GM10266 (cell line): ENCODE measurements around the gene TARP.

Experiments
- DNase-seq: peaks from one replicate; pipeline ENCODE4 v3.0.0; 2012; ENCODE audit errors: extremely low spot score
- CTCF ChIP-seq: IDR thresholded peaks from 2 replicates; pipeline ENCODE4 v1.5.1; 2012; ENCODE audit warnings: mild to moderate bottlenecking, low read depth; ENCODE audit not compliant: control insufficient read depth, insufficient read depth; ENCODE audit errors: missing control alignments

TARP gene

GRCh38 chr7:38310591-38311101 is 37.2 kb upstream of the TARP start:
- DNase-seq, result no peak
- no peak for TF ChIP-seq CTCF

GRCh38 chr7:38309555-38309954 is 36.1 kb upstream of the TARP start:
- no peak for TF ChIP-seq CTCF

GRCh38 chr7:38308140-38308539 is 34.7 kb upstream of the TARP start:
- DNase-seq, result no peak
- no peak for TF ChIP-seq CTCF

More at GRCh38 chr7:38309555-38309954, 36.1 kb upstream of the TARP start:
- DNase-seq, result no peak

GRCh38 chr7:38307640-38308039 is 34.2 kb upstream of the TARP start:
- DNase-seq, result no peak
- no peak for TF ChIP-seq CTCF

GRCh38 chr7:38306914-38307313 is 33.5 kb upstream of the TARP start:
- TF ChIP-seq CTCF, result no peak
- DNase-seq, result no peak

- TF ChIP-seq CTCF, result no peak
- DNase-seq, result no peak
Measured at GRCh38 chr7:38306171-38306570, 32.7 kb upstream of the TARP start.

GRCh38 chr7:38303866-38304265 is 30.4 kb upstream of the TARP start:
- TF ChIP-seq CTCF, result no peak
- DNase-seq, result no peak
